ENCODE results near the gene TGFBI.

TGFBI gene

GRCh38 chr5:136036293-136036911, 7.6 kb downstream of the TGFBI start:
- no peak for DNase-seq
- H3K79me1 ChIP-seq (ENCODE audit: low read length) = peaks cover 4% of the 10 kb centered on the region
- peak overlapping the region; percentile 1 for H3K4me2 ChIP-seq (ENCODE audit: low read length)
- peaks cover 3% of the 10 kb centered on the region for H3K79me2 ChIP-seq (ENCODE audit: control insufficient read depth, insufficient read depth, low read length, poor library complexity)
- H3K14ac ChIP-seq (ENCODE audit: low read length) = no peak overlapping the region
- H2BK12ac ChIP-seq (ENCODE audit: low read length) = no peak overlapping the region
- no peak overlapping the region for H3K4me3 ChIP-seq (ENCODE audit: low read depth, low read length)
- H3K18ac ChIP-seq (ENCODE audit: low read length) = peak overlapping the region; percentile 37
- H3K4me1 ChIP-seq (ENCODE audit: control insufficient read depth in 1 of 2, insufficient read depth in 2 of 2, low read length in 2 of 2) = peaks cover 25 to 47% of the 10 kb centered on the region in 2 experiments
- H3K9ac ChIP-seq (ENCODE audit: low read length) = no peak overlapping the region
- no peak overlapping the region for H2BK5ac ChIP-seq (ENCODE audit: low read depth, low read length, poor library complexity)
- peaks cover 59 to 84% of the 10 kb centered on the region in 2 experiments for H3K36me3 ChIP-seq (ENCODE audit: control insufficient read depth in 1 of 2, insufficient read depth in 2 of 2, low read length in 2 of 2)
- no peaks in the 10 kb centered on the region for H3K27me3 ChIP-seq (ENCODE audit: insufficient read depth, low read length)
- H3K27ac ChIP-seq (ENCODE audit: low read depth, low read length) = peak overlapping the region; percentile 49
- no peak overlapping the region for H2AFZ ChIP-seq (ENCODE audit: insufficient read depth, low read length, poor library complexity)
- no peak overlapping the region for H3K23ac ChIP-seq (ENCODE audit: low read length)
- H3K9me3 ChIP-seq (ENCODE audit: insufficient read depth, low read depth, low read length) = no peaks in the 10 kb centered on the region
- WGBS (ENCODE audit: extremely low coverage, insufficient coverage, insufficient read length) = no CpG with 5 or more reads among the region's 1 CpG
- H4K91ac ChIP-seq (ENCODE audit: low read depth, low read length) = no peak overlapping the region
- H3K4ac ChIP-seq (ENCODE audit: low read depth, low read length) = no peak overlapping the region
- no peak overlapping the region for H4K12ac ChIP-seq (ENCODE audit: low read depth, low read length)
- H2AK5ac ChIP-seq (ENCODE audit: low read length) = no peak overlapping the region
- no peak overlapping the region for H2BK120ac ChIP-seq (ENCODE audit: insufficient read depth, low read length, poor library complexity)
- H4K8ac ChIP-seq (ENCODE audit: low read depth, low read length) = no peak overlapping the region

- DNase-seq = no peak
- Histone ChIP-seq H3K14ac (ENCODE audit: low read length) (no peak overlapping the region), H4K91ac (ENCODE audit: low read depth, low read length) (no peak overlapping the region), H3K23ac (ENCODE audit: low read length) (no peak overlapping the region), H3K36me3 (ENCODE audit: control insufficient read depth in 1 of 2, insufficient read depth in 2 of 2, low read length in 2 of 2) (peaks cover 59 to 84% of the 10 kb centered on the region in 2 experiments), H3K9me3 (ENCODE audit: insufficient read depth, low read depth, low read length) (no peaks in the 10 kb centered on the region), H3K27me3 (ENCODE audit: insufficient read depth, low read length) (no peaks in the 10 kb centered on the region), H4K8ac (ENCODE audit: low read depth, low read length) (no peak overlapping the region), H3K4ac (ENCODE audit: low read depth, low read length) (no peak overlapping the region), H4K12ac (ENCODE audit: low read depth, low read length) (no peak overlapping the region), H3K79me2 (ENCODE audit: control insufficient read depth, insufficient read depth, low read length, poor library complexity) (peaks cover under 1% of the 10 kb centered on the region), H2BK5ac (ENCODE audit: low read depth, low read length, poor library complexity) (peak overlapping the region; percentile 22), H3K4me3 (ENCODE audit: low read depth, low read length) (no peak overlapping the region), H3K79me1 (ENCODE audit: low read length) (peaks cover 4% of the 10 kb centered on the region), H3K9ac (ENCODE audit: low read length) (no peak overlapping the region), H2BK120ac (ENCODE audit: insufficient read depth, low read length, poor library complexity) (no peak overlapping the region), H3K27ac (ENCODE audit: low read depth, low read length) (peak overlapping the region; percentile 43), H2AFZ (ENCODE audit: insufficient read depth, low read length, poor library complexity) (no peak overlapping the region), H3K4me1 (ENCODE audit: control insufficient read depth in 1 of 2, insufficient read depth in 2 of 2, low read length in 2 of 2) (peaks cover 22 to 48% of the 10 kb centered on the region in 2 experiments), H3K4me2 (ENCODE audit: low read length) (no peak overlapping the region), H3K18ac (ENCODE audit: low read length) (no peak overlapping the region), H2AK5ac (ENCODE audit: low read length) (no peak overlapping the region), H2BK12ac (ENCODE audit: low read length) (no peak overlapping the region)
- WGBS (ENCODE audit: extremely low coverage, insufficient coverage, insufficient read length) = no CpG with 5 or more reads among the region's 10 CpGs
Observed at GRCh38 chr5:136037001-136037705, 8.4 kb downstream of the TGFBI start.

DNA sequence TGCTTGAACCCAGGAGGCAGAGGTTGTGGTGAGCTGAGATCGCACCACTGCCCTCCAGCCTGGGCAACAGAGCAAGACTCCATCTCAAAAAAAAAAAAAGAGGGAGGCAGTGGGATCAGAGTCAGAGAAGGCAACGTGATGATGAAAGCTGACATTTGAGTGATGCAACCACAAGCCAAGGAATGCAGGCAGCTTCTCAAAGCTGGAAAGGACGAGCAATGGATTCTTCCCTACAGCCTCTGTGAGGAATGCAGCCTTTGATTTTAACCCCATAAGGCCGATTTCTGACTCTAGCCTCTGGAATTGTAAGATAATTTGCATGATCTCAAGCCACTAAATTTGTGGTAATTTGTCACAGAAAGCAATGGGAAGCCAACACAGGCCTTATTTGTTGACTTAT, 9.8 kb downstream of the TGFBI start:
- Histone ChIP-seq H3K9me3 (ENCODE audit: insufficient read depth, low read depth, low read length) (no peaks in the 10 kb centered on the region), H3K4ac (ENCODE audit: low read depth, low read length) (no peak overlapping the region), H2BK12ac (ENCODE audit: low read length) (no peak overlapping the region), H4K91ac (ENCODE audit: low read depth, low read length) (no peak overlapping the region), H3K23ac (ENCODE audit: low read length) (no peak overlapping the region), H3K9ac (ENCODE audit: low read length) (no peak overlapping the region), H3K79me1 (ENCODE audit: low read length) (peaks cover 4% of the 10 kb centered on the region), H3K79me2 (ENCODE audit: control insufficient read depth, insufficient read depth, low read length, poor library complexity) (no peaks in the 10 kb centered on the region), H2AK5ac (ENCODE audit: low read length) (no peak overlapping the region), H3K4me2 (ENCODE audit: low read length) (no peak overlapping the region), H3K18ac (ENCODE audit: low read length) (no peak overlapping the region), H2BK5ac (ENCODE audit: low read depth, low read length, poor library complexity) (no peak overlapping the region), H2AFZ (ENCODE audit: insufficient read depth, low read length, poor library complexity) (no peak overlapping the region), H3K4me1 (ENCODE audit: control insufficient read depth in 1 of 2, insufficient read depth in 2 of 2, low read length in 2 of 2) (peaks cover 16 to 41% of the 10 kb centered on the region in 2 experiments), H3K27me3 (ENCODE audit: insufficient read depth, low read length) (no peaks in the 10 kb centered on the region), H3K27ac (ENCODE audit: low read depth, low read length) (no peak overlapping the region), H3K4me3 (ENCODE audit: low read depth, low read length) (no peak overlapping the region), H3K36me3 (ENCODE audit: control insufficient read depth in 1 of 2, insufficient read depth in 2 of 2, low read length in 2 of 2) (peaks cover 53 to 79% of the 10 kb centered on the region in 2 experiments), H2BK120ac (ENCODE audit: insufficient read depth, low read length, poor library complexity) (no peak overlapping the region), H4K12ac (ENCODE audit: low read depth, low read length) (no peak overlapping the region), H3K14ac (ENCODE audit: low read length) (no peak overlapping the region), H4K8ac (ENCODE audit: low read depth, low read length) (no peak overlapping the region)
- peak; percentile 41 to 74 for DNase-seq
- no CpG with 5 or more reads among the region's 4 CpGs for WGBS (ENCODE audit: extremely low coverage, insufficient coverage, insufficient read length)

DNA sequence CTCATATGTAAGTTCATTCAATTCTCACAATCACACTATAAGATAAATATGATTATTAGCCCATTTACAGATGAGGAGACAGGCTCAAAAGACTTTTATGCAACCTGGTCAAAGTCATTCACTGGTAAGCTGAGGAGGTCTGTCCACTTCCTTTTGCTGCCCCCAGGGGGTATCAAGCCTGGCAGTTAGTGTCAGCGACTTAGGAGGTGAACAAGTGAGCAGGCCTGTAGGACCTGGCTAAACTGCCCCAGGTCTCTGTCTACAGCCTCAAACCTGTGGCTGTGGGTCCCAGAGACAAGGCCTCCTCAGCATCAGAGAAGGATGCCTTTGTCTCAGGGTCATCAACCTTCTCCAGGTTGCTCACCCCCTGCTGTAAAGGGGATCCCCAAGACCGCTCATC, 10.4 kb downstream of the TGFBI start:
- H4K8ac ChIP-seq (ENCODE audit: low read depth, low read length) = no peak overlapping the region
- H3K27ac ChIP-seq (ENCODE audit: low read depth, low read length) = peak overlapping the region; percentile 50
- DNase-seq = no peak
- H3K4me3 ChIP-seq (ENCODE audit: low read depth, low read length) = no peak overlapping the region
- no peak overlapping the region for H3K14ac ChIP-seq (ENCODE audit: low read length)
- no peaks in the 10 kb centered on the region for H3K27me3 ChIP-seq (ENCODE audit: insufficient read depth, low read length)
- H3K9me3 ChIP-seq (ENCODE audit: insufficient read depth, low read depth, low read length) = peaks cover 3% of the 10 kb centered on the region
- no peak overlapping the region for H3K23ac ChIP-seq (ENCODE audit: low read length)
- no peak overlapping the region for H4K91ac ChIP-seq (ENCODE audit: low read depth, low read length)
- H2BK5ac ChIP-seq (ENCODE audit: low read depth, low read length, poor library complexity) = peak overlapping the region; percentile 21
- H2BK120ac ChIP-seq (ENCODE audit: insufficient read depth, low read length, poor library complexity) = no peak overlapping the region
- no peak overlapping the region for H3K4me2 ChIP-seq (ENCODE audit: low read length)
- peaks cover 9% of the 10 kb centered on the region for H3K79me1 ChIP-seq (ENCODE audit: low read length)
- no peak overlapping the region for H2BK12ac ChIP-seq (ENCODE audit: low read length)
- H3K18ac ChIP-seq (ENCODE audit: low read length) = no peak overlapping the region
- no peaks in the 10 kb centered on the region for H3K79me2 ChIP-seq (ENCODE audit: control insufficient read depth, insufficient read depth, low read length, poor library complexity)
- no peak overlapping the region for H3K9ac ChIP-seq (ENCODE audit: low read length)
- no CpG with 5 or more reads among the region's 2 CpGs for WGBS (ENCODE audit: extremely low coverage, insufficient coverage, insufficient read length)
- H2AFZ ChIP-seq (ENCODE audit: insufficient read depth, low read length, poor library complexity) = no peak overlapping the region
- H4K12ac ChIP-seq (ENCODE audit: low read depth, low read length) = no peak overlapping the region
- H2AK5ac ChIP-seq (ENCODE audit: low read length) = no peak overlapping the region
- peaks cover 57 to 79% of the 10 kb centered on the region in 2 experiments for H3K36me3 ChIP-seq (ENCODE audit: control insufficient read depth in 1 of 2, insufficient read depth in 2 of 2, low read length in 2 of 2)
- H3K4ac ChIP-seq (ENCODE audit: low read depth, low read length) = no peak overlapping the region
- H3K4me1 ChIP-seq (ENCODE audit: control insufficient read depth in 1 of 2, insufficient read depth in 2 of 2, low read length in 2 of 2) = peaks cover 14 to 39% of the 10 kb centered on the region in 2 experiments
